ENCODE data around the gene KCNN1.
A peak's percentile ranks its signal among the peaks of the same experiment; 100 is the strongest.
"Not testable (repeated sequence)": the region's sequence is repeated elsewhere in the genome, so short reads cannot be mapped to it uniquely, and the experiment has no call there.

Gene KCNN1

GRCh38 chr19:17966550-17967256, at the start of gene KCNN1:
TSS of gene KCNN1 (plus strand) at chr19:17967107. CDS start at chr19:17973889, 6,782 bp downstream.
- DNase-seq: no peak

GRCh38 chr19:17918151-17918550, 48.8 kb upstream of the KCNN1 start:
- not testable (repeated sequence) for DNase-seq

GRCh38 chr19:17919122-17919521, 47.8 kb upstream of the KCNN1 start:
- DNase-seq: not testable (repeated sequence)

- no peak for DNase-seq
Observed at GRCh38 chr19:17920527-17920926, 46.4 kb upstream of the KCNN1 start.

- DNase-seq: no peak
Observed at GRCh38 chr19:17922138-17922537, 44.8 kb upstream of the KCNN1 start.

- DNase-seq: no peak
Observed at GRCh38 chr19:17926044-17926443, 40.9 kb upstream of the KCNN1 start.

GRCh38 chr19:17929056-17929455, 37.9 kb upstream of the KCNN1 start:
- DNase-seq: no peak

- no peak for DNase-seq
Observed at GRCh38 chr19:17931532-17932191, 35.2 kb upstream of the KCNN1 start.

GRCh38 chr19:17932485-17933338, 34.2 kb upstream of the KCNN1 start, which contains the start of gene CCDC124:
TSS of gene CCDC124 (plus strand) at chr19:17933015. CDS start at chr19:17936421, 3,406 bp downstream.
- DNase-seq: peak; percentile 79 to 90 (median 88)

GRCh38 chr19:17933414-17934129, 33.3 kb upstream of the KCNN1 start:
- DNase-seq: no peak

GRCh38 chr19:17936379-17936778, 30.5 kb upstream of the KCNN1 start:
- DNase-seq: no peak

- DNase-seq: no peak
Observed at GRCh38 chr19:17937371-17937900, 29.5 kb upstream of the KCNN1 start.

- peak; percentile 47 to 78 (median 63) for DNase-seq
Observed at GRCh38 chr19:17938092-17938845, 28.6 kb upstream of the KCNN1 start.

GRCh38 chr19:17942181-17942580, 24.7 kb upstream of the KCNN1 start:
- DNase-seq: no peak

- no peak for DNase-seq
Observed at GRCh38 chr19:17942582-17943273, 24.2 kb upstream of the KCNN1 start.

- DNase-seq: no peak
Observed at GRCh38 chr19:17943274-17944221, 23.4 kb upstream of the KCNN1 start.

- DNase-seq: no peak
Observed at GRCh38 chr19:17944301-17944700, 22.6 kb upstream of the KCNN1 start.

GRCh38 chr19:17946965-17947784, 19.7 kb upstream of the KCNN1 start:
- no peak for DNase-seq

Measured in activated naive CD4-positive, alpha-beta T cell (primary cell).